Glutamatergic neuron (in vitro differentiated cells): ENCODE measurements around the gene CLIP1. TPM values are rescaled to one million over a fixed set of nuclear protein-coding genes. Genes with fewer than 3 reads are reported as not detected.

Experiments used
- DNase-seq: peaks from one replicate; pipeline ENCODE4 v3.0.0; 2022
- H3K27ac Mint-ChIP-seq: one replicate; pipeline ENCODE4 v1.8.0; 2020; ENCODE audit warnings: mild to moderate bottlenecking, mixed read lengths, inconsistent platforms; ENCODE audit not compliant: unreplicated experiment
- H3K27me3 Mint-ChIP-seq: one replicate; pipeline ENCODE4 v1.8.0; 2020; ENCODE audit warnings: mild to moderate bottlenecking, moderate library complexity, mixed read lengths, inconsistent platforms; ENCODE audit not compliant: unreplicated experiment
- H3K36me3 Mint-ChIP-seq: one replicate; pipeline ENCODE4 v1.8.0; 2020; ENCODE audit warnings: mild to moderate bottlenecking, mixed read lengths, inconsistent platforms; ENCODE audit not compliant: unreplicated experiment
- H3K4me1 Mint-ChIP-seq: one replicate; pipeline ENCODE4 v1.8.0; 2020; ENCODE audit warnings: mild to moderate bottlenecking, low read depth, mixed read lengths, inconsistent platforms; ENCODE audit not compliant: unreplicated experiment
- H3K4me3 Mint-ChIP-seq: one replicate; pipeline ENCODE4 v1.8.0; 2020; ENCODE audit warnings: mild to moderate bottlenecking, mixed read lengths, inconsistent platforms; ENCODE audit not compliant: unreplicated experiment
- H3K9me3 Mint-ChIP-seq: one replicate; pipeline ENCODE4 v1.8.0; 2020; ENCODE audit warnings: mild to moderate bottlenecking, moderate library complexity, mixed read lengths, inconsistent platforms; ENCODE audit not compliant: unreplicated experiment
- CTCF ChIP-seq: fragments of 200-600 bp; sonication (generic); IDR thresholded peaks from one replicate; pipeline ENCODE4 v1.5.0; 2021; ENCODE audit not compliant: partially characterized antibody, unreplicated experiment
- total RNA-seq: library from RNA; stranded (reverse); fragmentation: NEBNext Ultra II Directional; extraction: Animal tissue kit (Norgen Biotek cat#: 25700); gene quantifications from one replicate; pipeline ENCODE4 v1.2.1, GENCODE V29; 2021; ENCODE audit not compliant: unreplicated experiment

The CLIP1 gene
- total RNA-seq, 1 donor from 2014 or later, result 65.7 TPM

- Mint-ChIP-seq H3K27me3 (no peaks in the 10 kb centered on the region), H3K27ac (no peak overlapping the region), H3K9me3 (no peaks in the 10 kb centered on the region), H3K36me3 (no peaks in the 10 kb centered on the region), H3K4me1 (no peaks in the 10 kb centered on the region), H3K4me3 (no peak overlapping the region)
- TF ChIP-seq CTCF, result no peak
- no peak for DNase-seq
Measured at GRCh38 chr12:122333142-122334087, 89.1 kb downstream of the CLIP1 start.

- peaks cover 7% of the 10 kb centered on the region for H3K36me3 Mint-ChIP-seq
- H3K27me3 Mint-ChIP-seq, result peaks cover 3% of the 10 kb centered on the region
- H3K27ac Mint-ChIP-seq, result no peak overlapping the region
- no peak for DNase-seq
- H3K9me3 Mint-ChIP-seq, result no peaks in the 10 kb centered on the region
- TF ChIP-seq CTCF, result no peak
- H3K4me3 Mint-ChIP-seq, result no peak overlapping the region
- no peaks in the 10 kb centered on the region for H3K4me1 Mint-ChIP-seq
Measured at GRCh38 chr12:122327494-122328385, 94.7 kb downstream of the CLIP1 start.

DNA sequence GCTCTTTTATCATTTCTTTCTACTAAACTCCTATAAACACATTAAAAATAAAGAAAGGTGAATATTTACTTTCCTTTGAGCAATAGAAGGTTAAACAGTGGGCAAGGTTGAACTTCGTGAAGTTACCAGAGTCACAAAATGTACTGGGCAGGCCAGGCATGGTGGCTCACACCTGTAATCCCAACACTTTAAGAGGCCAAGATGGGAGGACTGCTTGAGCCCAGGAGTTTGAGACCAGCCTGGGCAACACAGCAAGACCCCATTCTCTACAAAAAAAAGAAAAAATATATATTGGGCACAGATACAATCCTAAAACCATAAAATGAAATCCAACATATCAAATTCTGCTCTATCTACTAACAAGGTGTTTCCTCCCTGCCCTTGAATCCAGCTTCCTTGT is 95.5 kb downstream of the CLIP1 start:
- H3K9me3 Mint-ChIP-seq, result no peaks in the 10 kb centered on the region
- no peak overlapping the region for H3K27ac Mint-ChIP-seq
- no peaks in the 10 kb centered on the region for H3K4me1 Mint-ChIP-seq
- DNase-seq, result no peak
- H3K27me3 Mint-ChIP-seq, result peaks cover 3% of the 10 kb centered on the region
- peaks cover 13% of the 10 kb centered on the region for H3K36me3 Mint-ChIP-seq
- no peak overlapping the region for H3K4me3 Mint-ChIP-seq
- no peak for TF ChIP-seq CTCF

- TF ChIP-seq CTCF, result no peak
- Mint-ChIP-seq H3K27ac (no peak overlapping the region), H3K9me3 (no peaks in the 10 kb centered on the region), H3K36me3 (peaks cover 13% of the 10 kb centered on the region), H3K4me3 (no peak overlapping the region), H3K27me3 (peaks cover 3% of the 10 kb centered on the region), H3K4me1 (no peaks in the 10 kb centered on the region)
- DNase-seq, result no peak
Measured at GRCh38 chr12:122326586-122326985, 95.9 kb downstream of the CLIP1 start.
